Brain microvascular endothelial cell (primary cell): ENCODE measurements around the gene GPX2.

ENCODE experiments used
- DNase-seq: peaks from one replicate; pipeline ENCODE4 v3.0.0-alpha.2; 2020
- H3K27ac ChIP-seq: fragments of 250-450 bp; sonication (Bioruptor Pico); 2 replicates; pipeline ENCODE4 v1.5.1; 2020; ENCODE audit warnings: mild to moderate bottlenecking, moderate library complexity
- H3K27me3 ChIP-seq: fragments of 250-450 bp; sonication (Bioruptor Pico); replicated peaks from 2 replicates; pipeline ENCODE4 v1.5.1; 2020; ENCODE audit warnings: mild to moderate bottlenecking
- H3K36me3 ChIP-seq: fragments of 250-450 bp; sonication (Bioruptor Pico); replicated peaks from 2 replicates; pipeline ENCODE4 v1.5.1; 2020; ENCODE audit warnings: mild to moderate bottlenecking
- H3K4me3 ChIP-seq: 2 replicates; pipeline ENCODE4 v1.5.1; 2011; ENCODE audit warnings: low read depth, mild to moderate bottlenecking, control low read depth, low read length, moderate library complexity
- in situ Hi-C: cut with HindIII; loops from 2 replicates; pipeline ENCODE4 v1.10.0; 2017; ENCODE audit warnings: low sequenced_read_pairs, low pct_ligation_motif_present
- TF ChIP-seq, protein P1 (sequence below): IDR thresholded peaks from 2 replicates; pipeline ENCODE4 v1.5.1; 2011; ENCODE audit warnings: low read depth, mild to moderate bottlenecking, moderate library complexity, low read length, control low read depth, inconsistent platforms; ENCODE audit errors: missing control alignments

GPX2 gene

DNA sequence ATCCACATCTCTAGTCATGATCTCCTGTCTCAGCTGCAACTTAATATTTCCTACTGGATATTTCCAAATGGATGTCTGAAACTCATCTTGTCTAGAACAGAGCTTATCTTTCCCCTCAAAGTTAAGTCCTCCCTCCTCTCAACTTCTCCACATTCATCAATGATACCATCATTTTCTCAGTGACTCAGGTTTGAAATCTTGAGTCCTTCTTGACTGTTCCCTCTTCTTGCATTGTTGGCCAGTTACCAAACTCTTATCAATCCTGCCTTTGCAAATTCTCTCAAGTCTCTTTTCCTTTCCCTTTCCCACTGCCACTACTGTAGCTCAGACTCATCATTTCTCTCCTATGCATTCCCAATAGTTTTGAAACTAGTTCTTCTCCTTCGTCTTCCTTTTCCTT lies 42.6 kb downstream of the GPX2 start:
- H3K4me3 ChIP-seq, result no peak overlapping the region
- no peak overlapping the region for H3K27ac ChIP-seq
- H3K27me3 ChIP-seq, result peaks cover 2% of the 10 kb centered on the region
- in situ Hi-C loops, result no loop called here
- no peaks in the 10 kb centered on the region for H3K36me3 ChIP-seq
- TF ChIP-seq, protein P1, sequence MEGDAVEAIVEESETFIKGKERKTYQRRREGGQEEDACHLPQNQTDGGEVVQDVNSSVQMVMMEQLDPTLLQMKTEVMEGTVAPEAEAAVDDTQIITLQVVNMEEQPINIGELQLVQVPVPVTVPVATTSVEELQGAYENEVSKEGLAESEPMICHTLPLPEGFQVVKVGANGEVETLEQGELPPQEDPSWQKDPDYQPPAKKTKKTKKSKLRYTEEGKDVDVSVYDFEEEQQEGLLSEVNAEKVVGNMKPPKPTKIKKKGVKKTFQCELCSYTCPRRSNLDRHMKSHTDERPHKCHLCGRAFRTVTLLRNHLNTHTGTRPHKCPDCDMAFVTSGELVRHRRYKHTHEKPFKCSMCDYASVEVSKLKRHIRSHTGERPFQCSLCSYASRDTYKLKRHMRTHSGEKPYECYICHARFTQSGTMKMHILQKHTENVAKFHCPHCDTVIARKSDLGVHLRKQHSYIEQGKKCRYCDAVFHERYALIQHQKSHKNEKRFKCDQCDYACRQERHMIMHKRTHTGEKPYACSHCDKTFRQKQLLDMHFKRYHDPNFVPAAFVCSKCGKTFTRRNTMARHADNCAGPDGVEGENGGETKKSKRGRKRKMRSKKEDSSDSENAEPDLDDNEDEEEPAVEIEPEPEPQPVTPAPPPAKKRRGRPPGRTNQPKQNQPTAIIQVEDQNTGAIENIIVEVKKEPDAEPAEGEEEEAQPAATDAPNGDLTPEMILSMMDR, result no peak
- DNase-seq, result peak; percentile 60

DNA sequence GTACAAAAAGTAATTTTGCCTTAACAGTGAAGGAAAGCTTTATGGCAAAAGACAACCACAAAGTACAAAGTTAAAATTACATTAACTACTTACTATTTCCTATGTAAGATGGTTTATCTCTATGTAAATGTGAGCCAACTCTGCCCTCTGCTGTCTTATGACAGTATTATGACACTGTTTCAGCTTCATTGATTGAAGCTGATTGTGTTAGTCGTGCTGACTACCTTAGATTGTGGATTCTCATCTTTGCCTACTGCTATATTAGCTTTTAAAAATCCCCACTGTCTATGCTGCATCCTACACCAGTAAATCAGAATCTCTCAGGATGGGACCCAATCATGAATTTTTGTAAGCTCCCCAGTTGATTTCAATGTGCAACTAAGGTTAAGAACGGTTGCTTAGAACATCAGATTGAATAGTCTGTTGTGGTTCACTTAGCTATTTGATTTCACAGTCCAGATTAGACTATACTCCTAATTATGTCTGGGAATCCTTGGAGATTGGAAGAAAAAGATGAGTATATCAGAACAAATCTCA lies 50.6 kb downstream of the GPX2 start:
- peak; percentile 68 for DNase-seq
- no peak overlapping the region for H3K4me3 ChIP-seq
- TF ChIP-seq, protein P1, result peak; percentile 48
- H3K27ac ChIP-seq, result no peak overlapping the region
- in situ Hi-C loops, result no loop called here
- H3K36me3 ChIP-seq, result no peaks in the 10 kb centered on the region
- H3K27me3 ChIP-seq, result peaks cover 6% of the 10 kb centered on the region

DNA sequence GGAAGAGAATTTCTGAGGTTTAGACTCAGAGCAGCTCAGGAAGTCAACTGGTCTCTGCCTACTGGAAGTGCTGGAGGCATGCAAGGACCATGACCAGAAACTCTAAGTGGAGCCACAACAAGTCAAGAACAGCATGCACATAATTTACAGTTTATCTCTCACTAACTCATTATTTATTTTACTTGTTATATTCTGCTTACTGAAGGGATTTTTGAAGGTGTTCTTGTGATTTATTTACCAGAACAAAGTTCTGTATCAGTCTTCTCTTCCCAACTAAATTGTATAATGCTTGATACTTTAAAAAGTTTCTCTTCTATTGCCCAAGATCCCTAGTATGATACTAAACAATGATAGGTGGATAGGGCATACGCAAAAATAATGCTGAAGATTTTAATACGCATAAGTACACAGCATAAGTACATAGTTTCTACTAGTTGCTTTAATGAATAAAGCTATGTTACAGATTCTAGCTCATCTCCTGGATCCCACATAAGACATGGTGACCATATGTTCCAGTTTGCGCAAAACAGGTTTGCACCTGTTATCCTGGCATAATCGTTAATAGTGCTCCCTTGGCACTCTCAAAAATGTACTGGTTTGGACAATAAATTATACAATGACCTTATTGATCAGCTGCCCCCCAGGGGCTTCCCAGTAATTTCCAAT lies 51.2 kb downstream of the GPX2 start:
- Histone ChIP-seq H3K27ac (no peak overlapping the region), H3K27me3 (peaks cover 8% of the 10 kb centered on the region), H3K36me3 (no peaks in the 10 kb centered on the region), H3K4me3 (no peak overlapping the region)
- DNase-seq, result no peak
- TF ChIP-seq, protein P1, result no peak
- in situ Hi-C loops, result no loop called here

DNA sequence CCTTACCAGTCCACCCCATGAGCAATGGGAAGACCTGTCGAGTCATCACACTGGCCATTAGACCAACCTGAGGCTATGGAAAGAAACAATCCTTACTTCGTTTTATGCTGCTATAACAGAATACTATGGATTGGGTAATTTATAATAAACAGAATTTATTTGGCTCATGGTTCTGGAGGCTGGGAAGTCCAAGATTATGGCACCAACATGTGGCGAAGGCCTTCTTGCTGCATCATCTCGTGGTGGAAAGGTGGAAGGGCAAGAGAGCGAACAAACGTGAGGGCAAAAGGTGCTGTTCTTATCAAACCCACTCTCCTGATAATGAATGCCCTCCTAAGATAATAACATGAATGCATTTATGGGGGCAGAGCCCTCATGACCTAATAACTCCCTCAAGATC lies 53.2 kb downstream of the GPX2 start:
- in situ Hi-C loops, result no loop called here
- Histone ChIP-seq H3K4me3 (no peak overlapping the region), H3K36me3 (no peaks in the 10 kb centered on the region), H3K27me3 (peaks cover 14% of the 10 kb centered on the region), H3K27ac (no peak overlapping the region)
- TF ChIP-seq, protein P1, result no peak
- DNase-seq, result no peak
